Stimulated activated CD4-positive, alpha-beta T cell treated with anti-CD3 and anti-CD28 coated beads, Interleukin-12 subunit alpha, Interleukin-12 subunit beta, amount 100 ng/mL, for 24 hours (primary cell): ENCODE data around the gene BECN2.
"Not testable (repeated sequence)": the region's sequence is repeated elsewhere in the genome, so short reads cannot be mapped to it uniquely, and the experiment has no call there.

Experiments used
- DNase-seq, 2 experiments: peaks; one replicate each; pipeline ENCODE4 v3.0.0-alpha.2; 2020; ENCODE audit warnings: low read depth in 2 of 2

BECN2 gene

GRCh38 chr1:241979071-241979470 is 21.5 kb downstream of the BECN2 start:
- no peak for DNase-seq

GRCh38 chr1:241979926-241980325 is 22.4 kb downstream of the BECN2 start:
- DNase-seq = no peak

- peak in 1 of 2 experiments; percentile 8 for DNase-seq
These were observed 28.2 kb downstream of the BECN2 start for GRCh38 chr1:241985787-241986186.

GRCh38 chr1:241988389-241988930 is 30.9 kb downstream of the BECN2 start:
- DNase-seq = not testable (repeated sequence)

GRCh38 chr1:241990040-241990439 is 32.5 kb downstream of the BECN2 start:
- no peak for DNase-seq

GRCh38 chr1:241992734-241993133 is 35.2 kb downstream of the BECN2 start:
- no peak for DNase-seq

GRCh38 chr1:241994171-241994570 is 36.6 kb downstream of the BECN2 start:
- no peak for DNase-seq

- no peak for DNase-seq
These were observed 39.9 kb downstream of the BECN2 start for GRCh38 chr1:241997401-241997998.

- peak; percentile 15 to 49 for DNase-seq
These were observed 40.9 kb downstream of the BECN2 start for GRCh38 chr1:241998412-241998921.

GRCh38 chr1:241999026-241999425 is 41.5 kb downstream of the BECN2 start, which contains the start of gene MAP1LC3C:
MAP1LC3C (minus strand) TSS chr1:241999098; CDS start chr1:241999008, 90 bp downstream.
- no peak for DNase-seq

GRCh38 chr1:242000434-242000833 is 42.9 kb downstream of the BECN2 start:
- DNase-seq = no peak

- DNase-seq = no peak
These were observed 44.5 kb downstream of the BECN2 start for GRCh38 chr1:242002072-242002471.

- DNase-seq = no peak
These were observed 44.9 kb downstream of the BECN2 start for GRCh38 chr1:242002510-242002909.

GRCh38 chr1:242004751-242005495 is 47.4 kb downstream of the BECN2 start:
- no peak for DNase-seq

GRCh38 chr1:242005866-242006535 is 48.4 kb downstream of the BECN2 start:
- DNase-seq = no peak

- no peak for DNase-seq
These were observed 49.4 kb downstream of the BECN2 start for GRCh38 chr1:242006976-242007375.
